H1 (cell line): ENCODE results near the gene PTCSC3. TPM values are rescaled to one million over a fixed set of nuclear protein-coding genes. Genes with fewer than 3 reads are reported as not detected.

Experiments
- CTCF ChIA-PET: fragments of 300-600 bp; sonication (Branson Sonifier 250); formaldehyde crosslinking; loops from one replicate; lab custom pipeline; 2021; ENCODE audit not compliant: partially characterized antibody; lab: Charles Lee
- POLR2A ChIA-PET: fragments of 300-600 bp; sonication (Branson Sonifier 250); formaldehyde crosslinking; loops from one replicate; lab custom pipeline; 2021; ENCODE audit warnings: inconsistent platforms; ENCODE audit not compliant: partially characterized antibody; lab: Charles Lee
- DNase-seq, 2 experiments: peaks; one replicate each; pipeline versions ENCODE4 v3.0.0 to v3.0.0-alpha.2; 2010 to 2022; ENCODE audit warnings: low spot score in 2 of 2, low read depth in 1 of 2, mixed read lengths in 1 of 2
- FAIRE-seq: peaks from 2 replicates; lab custom pipeline; 2011; peaks lifted over from hg19 to GRCh38; lab: Jason Lieb, UNC
- H2AFZ ChIP-seq: 2 replicates; pipeline ENCODE4 v1.8.1; 2012; ENCODE audit warnings: low read length, inconsistent platforms
- H2AK5ac ChIP-seq: 2 replicates; pipeline ENCODE4 v1.6.1; 2013; ENCODE audit warnings: low read depth, low read length
- H2BK120ac ChIP-seq: replicated peaks from 2 replicates; pipeline ENCODE3; 2013; ENCODE audit warnings: low read depth, low read length, inconsistent platforms
- H2BK12ac ChIP-seq: 2 replicates; pipeline ENCODE4 v1.6.1; 2013; ENCODE audit warnings: low read depth, low read length
- H2BK15ac ChIP-seq: 2 replicates; pipeline ENCODE4 v1.6.1; 2013; ENCODE audit warnings: low read length
- H2BK20ac ChIP-seq: 2 replicates; pipeline ENCODE4 v1.6.1; 2013; ENCODE audit warnings: low read length
- H2BK5ac ChIP-seq: 2 replicates; pipeline ENCODE4 v1.6.1; 2013; ENCODE audit warnings: low read depth, low read length
- H3K14ac ChIP-seq: 2 replicates; pipeline ENCODE4 v1.6.1; 2013; ENCODE audit warnings: inconsistent platforms; ENCODE audit not compliant: insufficient read length
- H3K18ac ChIP-seq: 2 replicates; pipeline ENCODE4 v1.6.1; 2013; ENCODE audit warnings: low read length; ENCODE audit errors: extremely low read depth
- H3K23ac ChIP-seq: 2 replicates; pipeline ENCODE4 v1.6.1; 2013; ENCODE audit warnings: inconsistent platforms; ENCODE audit not compliant: insufficient read length
- H3K23me2 ChIP-seq: 2 replicates; pipeline ENCODE4 v1.6.1; 2013; ENCODE audit warnings: low read depth, low read length
- H3K27ac ChIP-seq: 2 replicates; pipeline ENCODE4 v1.6.1; 2011; ENCODE audit warnings: low read depth, low read length, inconsistent platforms
- H3K27me3 ChIP-seq, 4 experiments: replicated peaks in 1 of 4; 1 replicate in 1 of 4; 2 replicates in 3 of 4; pipeline versions ENCODE4 v1.6.1 to v1.8.1; 2011 to 2013; ENCODE audit warnings: low read length in 3 of 4, mild to moderate bottlenecking in 3 of 4, inconsistent platforms in 2 of 4, mixed read lengths in 2 of 4, moderate library complexity in 1 of 4; ENCODE audit not compliant: control insufficient read depth in 3 of 4, insufficient read depth in 3 of 4; ENCODE audit errors: extremely low read depth in 1 of 4
- H3K36me3 ChIP-seq, 4 experiments: 2 replicates each; pipeline versions ENCODE4 v1.6.1 to v1.8.1; 2011 to 2013; ENCODE audit warnings: mild to moderate bottlenecking in 4 of 4, low read length in 3 of 4, moderate library complexity in 2 of 4, control low read depth in 1 of 4, inconsistent platforms in 1 of 4; ENCODE audit not compliant: insufficient read depth in 4 of 4, control insufficient read depth in 2 of 4
- H3K4ac ChIP-seq: replicated peaks from 2 replicates; pipeline ENCODE3; 2013; ENCODE audit warnings: low read length, low read depth, mixed read lengths, inconsistent platforms; ENCODE audit not compliant: insufficient read length
- H3K4me1 ChIP-seq, 4 experiments: replicated peaks in 1 of 4; 1 replicate in 1 of 4; 2 replicates in 3 of 4; pipeline versions ENCODE4 v1.6.1 to v1.8.1; 2011 to 2013; ENCODE audit warnings: low read length in 3 of 4, inconsistent platforms in 2 of 4, mixed read lengths in 1 of 4; ENCODE audit not compliant: insufficient read depth in 4 of 4, control insufficient read depth in 3 of 4
- H3K4me2 ChIP-seq, 2 experiments: 2 replicates each; pipeline versions ENCODE4 v1.6.1 to v1.8.1; 2011 to 2013; ENCODE audit warnings: low read depth in 2 of 2, low read length in 2 of 2, control low read depth in 1 of 2, inconsistent platforms in 1 of 2, mild to moderate bottlenecking in 1 of 2; ENCODE audit not compliant: insufficient read depth in 1 of 2
- H3K4me3 ChIP-seq, 4 experiments: fragments of 200-600, 300-600 bp in 1 of 4; sonication (generic), shearing (Covaris generic), sonication (Bioruptor Twin) in 1 of 4; 2 replicates each; pipeline versions ENCODE4 v1.5.1 to v1.8.1; 2011 to 2016; ENCODE audit warnings: low read length in 4 of 4, low read depth in 3 of 4, control low read depth in 2 of 4, inconsistent platforms in 2 of 4, mild to moderate bottlenecking in 2 of 4, mixed read lengths in 1 of 4, moderate library complexity in 1 of 4; ENCODE audit not compliant: insufficient read depth in 2 of 4; ENCODE audit errors: extremely low read depth in 1 of 4
- H3K56ac ChIP-seq: replicated peaks from 2 replicates; pipeline ENCODE3; 2013; ENCODE audit warnings: low read depth, mild to moderate bottlenecking, mixed read lengths, low read length, inconsistent platforms; ENCODE audit not compliant: insufficient read length
- H3K79me1 ChIP-seq: 2 replicates; pipeline ENCODE4 v1.6.1; 2013; ENCODE audit warnings: low read depth, low read length, control low read depth
- H3K79me2 ChIP-seq, 2 experiments: 2 replicates each; pipeline versions ENCODE4 v1.6.1 to v1.8.1; 2012 to 2013; ENCODE audit warnings: low read length in 2 of 2, mild to moderate bottlenecking in 2 of 2, inconsistent platforms in 1 of 2; ENCODE audit not compliant: insufficient read depth in 2 of 2, control insufficient read depth in 1 of 2
- H3K9ac ChIP-seq, 4 experiments: replicated peaks in 1 of 4; 1 replicate in 1 of 4; 2 replicates in 3 of 4; pipeline versions ENCODE4 v1.6.1 to v1.8.1; 2011 to 2013; ENCODE audit warnings: low read depth in 3 of 4, low read length in 3 of 4, control low read depth in 2 of 4, mild to moderate bottlenecking in 2 of 4, moderate library complexity in 2 of 4, inconsistent platforms in 1 of 4; ENCODE audit errors: extremely low read depth in 1 of 4
- H3K9me3 ChIP-seq, 2 experiments: 2 replicates each; pipeline versions ENCODE4 v1.6.1 to v1.8.1; 2012 to 2013; ENCODE audit warnings: mild to moderate bottlenecking in 2 of 2, moderate library complexity in 2 of 2, control low read depth in 1 of 2, inconsistent platforms in 1 of 2, low read depth in 1 of 2, low read length in 1 of 2, mixed read lengths in 1 of 2; ENCODE audit not compliant: insufficient read depth in 2 of 2
- H4K20me1 ChIP-seq, 2 experiments: replicated peaks in 1 of 2; 2 replicates each; pipeline versions ENCODE3 to v1.8.1; 2011 to 2013; ENCODE audit warnings: inconsistent platforms in 2 of 2, low read length in 2 of 2, mild to moderate bottlenecking in 1 of 2; ENCODE audit not compliant: insufficient read depth in 2 of 2, control insufficient read depth in 1 of 2
- H4K5ac ChIP-seq: 2 replicates; pipeline ENCODE4 v1.6.1; 2013; ENCODE audit warnings: low read length, low read depth, mixed read lengths, inconsistent platforms; ENCODE audit not compliant: insufficient read length
- H4K8ac ChIP-seq: 2 replicates; pipeline ENCODE4 v1.8.0; 2013; ENCODE audit warnings: mild to moderate bottlenecking, moderate library complexity, low read length, inconsistent platforms; ENCODE audit not compliant: insufficient read depth; ENCODE audit errors: extremely low read depth
- H4K91ac ChIP-seq: replicated peaks from 2 replicates; pipeline ENCODE3; 2013; ENCODE audit warnings: low read length, mixed read lengths, inconsistent platforms; ENCODE audit not compliant: insufficient read length
- EP300 ChIP-seq, 2 experiments: IDR thresholded peaks; 1 replicate in 1 of 2; 2 replicates in 1 of 2; pipeline ENCODE4 v1.6.1; 2011 to 2012; ENCODE audit warnings: low read depth in 2 of 2, low read length in 2 of 2, mild to moderate bottlenecking in 2 of 2, borderline replicate concordance in 1 of 2, inconsistent platforms in 1 of 2, moderate library complexity in 1 of 2
- EZH2 ChIP-seq: fragments of 200-600 bp; sonication (generic); IDR thresholded peaks from 2 replicates; pipeline ENCODE4 v1.7.1; 2012; ENCODE audit warnings: low read depth, mild to moderate bottlenecking, moderate library complexity, low read length, inconsistent platforms; ENCODE audit not compliant: severe bottlenecking
- KDM4A ChIP-seq: IDR thresholded peaks from one replicate; pipeline ENCODE4 v1.7.1; 2012; ENCODE audit warnings: low read depth, mild to moderate bottlenecking, moderate library complexity, low read length, inconsistent platforms; ENCODE audit not compliant: severe bottlenecking
- POU5F1 ChIP-seq: IDR thresholded peaks from 2 replicates; pipeline ENCODE4 v1.6.1; 2011; ENCODE audit warnings: low read depth, mild to moderate bottlenecking, low read length, moderate library complexity
- SIRT6 ChIP-seq: IDR thresholded peaks from one replicate; pipeline ENCODE4 v1.7.1; 2012; ENCODE audit warnings: low read length, inconsistent platforms
- SP1 ChIP-seq: IDR thresholded peaks from 2 replicates; pipeline ENCODE4 v1.6.1; 2011; ENCODE audit warnings: low read depth, low read length
- WGBS, 2 experiments: shearing (Covaris generic) in 1 of 2; methylation state at CpG; one replicate each; pipeline versions ENCODE4 v1.1.6 to v1.1.7; 2013 to 2015; ENCODE audit warnings: low lambda C conversion rate in 2 of 2, mixed read lengths in 2 of 2, inconsistent platforms in 1 of 2, low coverage in 1 of 2, missing lambda C conversion rate in 1 of 2; ENCODE audit not compliant: insufficient replicate concordance in 2 of 2, insufficient coverage in 1 of 2, insufficient read length in 1 of 2; ENCODE audit errors: extremely low coverage in 1 of 2, missing lambda C conversion rate in 1 of 2; 5-methylcytosine and 5-hydroxymethylcytosine counted together
- polyA plus RNA-seq, 7 experiments: library from polyadenylated mRNA; depleted of rRNA in 3 of 7; stranded (reverse) in 5 of 7; unstranded in 2 of 7; fragments of >200 nt in 5 of 7; fragments of 200-250 nt in 2 of 7; gene quantifications; 1 replicate in 5 of 7; 2 replicates in 1 of 7; 4 replicates in 1 of 7; pipeline versions ENCODE4 v1.2.1 to v1.2.3, GENCODE V29; 2011 to 2013; ENCODE audit warnings: missing spikeins in 2 of 7, mixed read lengths in 2 of 7
- total RNA-seq: library from RNA; stranded (reverse); fragmentation: NEBNext Ultra II Directional; extraction: Animal tissue kit (Norgen Biotek cat#: 25700); gene quantifications from 2 replicates; pipeline ENCODE4 v1.2.1, GENCODE V29; 2021
- TF ChIP-seq, protein P1 (sequence below): IDR thresholded peaks from 2 replicates; pipeline ENCODE4 v1.6.1; 2011; ENCODE audit warnings: low read depth, mild to moderate bottlenecking, low read length; ENCODE audit not compliant: insufficient read depth

PTCSC3 gene
- total and polyA plus RNA-seq, 2 of the 8 experiments (the other 6 are each of a cell fraction or from before 2014, with no cell fraction given): not detected

DNA sequence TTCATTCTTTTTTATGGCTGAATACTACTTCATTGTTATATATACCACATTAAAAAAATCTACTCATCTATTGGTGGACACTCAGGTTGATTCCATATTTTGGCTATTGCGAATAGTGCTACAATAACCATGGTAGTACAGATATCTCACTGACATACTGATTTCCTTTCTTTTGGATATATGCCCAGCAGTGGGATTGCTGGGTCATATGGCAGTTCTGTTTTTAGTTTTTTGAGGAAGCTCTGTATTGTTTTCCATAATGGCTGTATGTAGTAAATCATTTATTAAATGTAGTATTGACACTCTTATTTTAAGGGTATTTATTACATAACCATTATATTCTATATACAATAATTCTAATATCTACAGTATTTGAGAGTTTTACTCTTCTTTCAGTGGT is 43.7 kb downstream of the PTCSC3 start:
- Histone ChIP-seq H3K4ac (no peak overlapping the region), H2BK12ac (no peak overlapping the region), H3K56ac (no peak overlapping the region), H3K4me3 (no peak overlapping the region), H3K23ac (no peak overlapping the region), H4K20me1 (no peaks in the 10 kb centered on the region), H4K91ac (no peak overlapping the region), H3K23me2 (no peaks in the 10 kb centered on the region; the same call in 1 of the 2 replicates), H2AK5ac (no peak overlapping the region), H3K18ac (no peak overlapping the region), H3K27me3 (no peaks in the 10 kb centered on the region), H3K9ac (no peak overlapping the region), H3K79me1 (no peaks in the 10 kb centered on the region), H3K9me3 (no peaks in the 10 kb centered on the region), H2BK15ac (no peak overlapping the region), H4K8ac (no peak overlapping the region), H2BK20ac (no peak overlapping the region), H3K36me3 (no peaks in the 10 kb centered on the region), H2AFZ (no peak overlapping the region), H3K79me2 (no peaks in the 10 kb centered on the region), H2BK120ac (no peak overlapping the region), H3K27ac (no peak overlapping the region), H4K5ac (no peak overlapping the region), H2BK5ac (no peak overlapping the region), H3K4me1 (peaks cover 0 to 4% (median 1%) of the 10 kb centered on the region in 4 experiments; a peak in 2 of 7 replicates), H3K4me2 (no peak overlapping the region), H3K14ac (no peak overlapping the region)
- no peak for DNase-seq
- WGBS, 2 experiments: 56% methylated on average over 1 of the region's 1 CpG; no CpG with 5 or more reads in 1 of the 2 experiments
- TF ChIP-seq POU5F1: no peak
- TF ChIP-seq SIRT6: no peak
- no peak for TF ChIP-seq KDM4A
- TF ChIP-seq, protein P1, sequence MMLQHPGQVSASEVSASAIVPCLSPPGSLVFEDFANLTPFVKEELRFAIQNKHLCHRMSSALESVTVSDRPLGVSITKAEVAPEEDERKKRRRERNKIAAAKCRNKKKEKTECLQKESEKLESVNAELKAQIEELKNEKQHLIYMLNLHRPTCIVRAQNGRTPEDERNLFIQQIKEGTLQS: no peak
- TF ChIP-seq EP300 (IDR thresholded peaks at IDR 0.05; ENCODE audit: borderline replicate concordance in 1 of 2, low read depth in 2 of 2, low read length in 2 of 2): no peak
- TF ChIP-seq EZH2: no peak
- no peak for TF ChIP-seq SP1
- ChIA-PET CTCF (no interaction called here), POLR2A (no interaction called here)
- no peak for FAIRE-seq
